ENCODE data around the gene TSNAXIP1. TPM values are rescaled to one million over a fixed set of nuclear protein-coding genes. Genes with fewer than 3 reads are reported as not detected.

Gene TSNAXIP1
- total and polyA plus RNA-seq, 9 of the 15 experiments (the other 6 are each of a cell fraction or from before 2014, with no cell fraction given), result 0.03 to 0.24 (median 0.11) TPM; not detected in 4

- TF ChIP-seq, protein P1, sequence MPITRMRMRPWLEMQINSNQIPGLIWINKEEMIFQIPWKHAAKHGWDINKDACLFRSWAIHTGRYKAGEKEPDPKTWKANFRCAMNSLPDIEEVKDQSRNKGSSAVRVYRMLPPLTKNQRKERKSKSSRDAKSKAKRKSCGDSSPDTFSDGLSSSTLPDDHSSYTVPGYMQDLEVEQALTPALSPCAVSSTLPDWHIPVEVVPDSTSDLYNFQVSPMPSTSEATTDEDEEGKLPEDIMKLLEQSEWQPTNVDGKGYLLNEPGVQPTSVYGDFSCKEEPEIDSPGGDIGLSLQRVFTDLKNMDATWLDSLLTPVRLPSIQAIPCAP (CRISPR knock-in tag; IDR thresholded peaks at IDR 0.05; ENCODE audit: borderline replicate concordance), result peak; percentile 54; the same call in 1 of the 2 replicates
- TF ChIP-seq TCF7L2 (IDR thresholded peaks at IDR 0.05; ENCODE audit: low read depth, low read length) (no peak), TAF1 (IDR thresholded peaks at IDR 0.05; ENCODE audit: control insufficient read depth, extremely low read depth, insufficient read depth, low read length, severe bottlenecking) (peak; percentile 90), ZKSCAN8 (CRISPR knock-in tag; IDR thresholded peaks at IDR 0.05) (no peak), ATF7 (IDR thresholded peaks at IDR 0.05) (peak; percentile 64; the same call in 1 of the 2 replicates), CC2D1A (IDR thresholded peaks at IDR 0.05) (no peak), ZNF12 (CRISPR knock-in tag; IDR thresholded peaks at IDR 0.05) (peak; percentile 77; the same call in 1 of the 2 replicates), ZNF124 (CRISPR knock-in tag; IDR thresholded peaks at IDR 0.05) (no peak), HMBOX1 (IDR thresholded peaks at IDR 0.05) (peak; percentile 70; the same call in 1 of the 2 replicates), ZNF24 (IDR thresholded peaks at IDR 0.05) (no peak), HDAC1 (IDR thresholded peaks at IDR 0.05) (peak in 1 of 2 experiments; percentile 92; a peak in 2 of 4 replicates), SIN3A (IDR thresholded peaks at IDR 0.05; ENCODE audit: borderline replicate concordance in 2 of 2, control insufficient read depth in 1 of 2, low read depth in 2 of 2, low read length in 2 of 2) (peak; percentile 87 to 94; a peak in 3 of 4 replicates)
- TF ChIP-seq, protein P2, sequence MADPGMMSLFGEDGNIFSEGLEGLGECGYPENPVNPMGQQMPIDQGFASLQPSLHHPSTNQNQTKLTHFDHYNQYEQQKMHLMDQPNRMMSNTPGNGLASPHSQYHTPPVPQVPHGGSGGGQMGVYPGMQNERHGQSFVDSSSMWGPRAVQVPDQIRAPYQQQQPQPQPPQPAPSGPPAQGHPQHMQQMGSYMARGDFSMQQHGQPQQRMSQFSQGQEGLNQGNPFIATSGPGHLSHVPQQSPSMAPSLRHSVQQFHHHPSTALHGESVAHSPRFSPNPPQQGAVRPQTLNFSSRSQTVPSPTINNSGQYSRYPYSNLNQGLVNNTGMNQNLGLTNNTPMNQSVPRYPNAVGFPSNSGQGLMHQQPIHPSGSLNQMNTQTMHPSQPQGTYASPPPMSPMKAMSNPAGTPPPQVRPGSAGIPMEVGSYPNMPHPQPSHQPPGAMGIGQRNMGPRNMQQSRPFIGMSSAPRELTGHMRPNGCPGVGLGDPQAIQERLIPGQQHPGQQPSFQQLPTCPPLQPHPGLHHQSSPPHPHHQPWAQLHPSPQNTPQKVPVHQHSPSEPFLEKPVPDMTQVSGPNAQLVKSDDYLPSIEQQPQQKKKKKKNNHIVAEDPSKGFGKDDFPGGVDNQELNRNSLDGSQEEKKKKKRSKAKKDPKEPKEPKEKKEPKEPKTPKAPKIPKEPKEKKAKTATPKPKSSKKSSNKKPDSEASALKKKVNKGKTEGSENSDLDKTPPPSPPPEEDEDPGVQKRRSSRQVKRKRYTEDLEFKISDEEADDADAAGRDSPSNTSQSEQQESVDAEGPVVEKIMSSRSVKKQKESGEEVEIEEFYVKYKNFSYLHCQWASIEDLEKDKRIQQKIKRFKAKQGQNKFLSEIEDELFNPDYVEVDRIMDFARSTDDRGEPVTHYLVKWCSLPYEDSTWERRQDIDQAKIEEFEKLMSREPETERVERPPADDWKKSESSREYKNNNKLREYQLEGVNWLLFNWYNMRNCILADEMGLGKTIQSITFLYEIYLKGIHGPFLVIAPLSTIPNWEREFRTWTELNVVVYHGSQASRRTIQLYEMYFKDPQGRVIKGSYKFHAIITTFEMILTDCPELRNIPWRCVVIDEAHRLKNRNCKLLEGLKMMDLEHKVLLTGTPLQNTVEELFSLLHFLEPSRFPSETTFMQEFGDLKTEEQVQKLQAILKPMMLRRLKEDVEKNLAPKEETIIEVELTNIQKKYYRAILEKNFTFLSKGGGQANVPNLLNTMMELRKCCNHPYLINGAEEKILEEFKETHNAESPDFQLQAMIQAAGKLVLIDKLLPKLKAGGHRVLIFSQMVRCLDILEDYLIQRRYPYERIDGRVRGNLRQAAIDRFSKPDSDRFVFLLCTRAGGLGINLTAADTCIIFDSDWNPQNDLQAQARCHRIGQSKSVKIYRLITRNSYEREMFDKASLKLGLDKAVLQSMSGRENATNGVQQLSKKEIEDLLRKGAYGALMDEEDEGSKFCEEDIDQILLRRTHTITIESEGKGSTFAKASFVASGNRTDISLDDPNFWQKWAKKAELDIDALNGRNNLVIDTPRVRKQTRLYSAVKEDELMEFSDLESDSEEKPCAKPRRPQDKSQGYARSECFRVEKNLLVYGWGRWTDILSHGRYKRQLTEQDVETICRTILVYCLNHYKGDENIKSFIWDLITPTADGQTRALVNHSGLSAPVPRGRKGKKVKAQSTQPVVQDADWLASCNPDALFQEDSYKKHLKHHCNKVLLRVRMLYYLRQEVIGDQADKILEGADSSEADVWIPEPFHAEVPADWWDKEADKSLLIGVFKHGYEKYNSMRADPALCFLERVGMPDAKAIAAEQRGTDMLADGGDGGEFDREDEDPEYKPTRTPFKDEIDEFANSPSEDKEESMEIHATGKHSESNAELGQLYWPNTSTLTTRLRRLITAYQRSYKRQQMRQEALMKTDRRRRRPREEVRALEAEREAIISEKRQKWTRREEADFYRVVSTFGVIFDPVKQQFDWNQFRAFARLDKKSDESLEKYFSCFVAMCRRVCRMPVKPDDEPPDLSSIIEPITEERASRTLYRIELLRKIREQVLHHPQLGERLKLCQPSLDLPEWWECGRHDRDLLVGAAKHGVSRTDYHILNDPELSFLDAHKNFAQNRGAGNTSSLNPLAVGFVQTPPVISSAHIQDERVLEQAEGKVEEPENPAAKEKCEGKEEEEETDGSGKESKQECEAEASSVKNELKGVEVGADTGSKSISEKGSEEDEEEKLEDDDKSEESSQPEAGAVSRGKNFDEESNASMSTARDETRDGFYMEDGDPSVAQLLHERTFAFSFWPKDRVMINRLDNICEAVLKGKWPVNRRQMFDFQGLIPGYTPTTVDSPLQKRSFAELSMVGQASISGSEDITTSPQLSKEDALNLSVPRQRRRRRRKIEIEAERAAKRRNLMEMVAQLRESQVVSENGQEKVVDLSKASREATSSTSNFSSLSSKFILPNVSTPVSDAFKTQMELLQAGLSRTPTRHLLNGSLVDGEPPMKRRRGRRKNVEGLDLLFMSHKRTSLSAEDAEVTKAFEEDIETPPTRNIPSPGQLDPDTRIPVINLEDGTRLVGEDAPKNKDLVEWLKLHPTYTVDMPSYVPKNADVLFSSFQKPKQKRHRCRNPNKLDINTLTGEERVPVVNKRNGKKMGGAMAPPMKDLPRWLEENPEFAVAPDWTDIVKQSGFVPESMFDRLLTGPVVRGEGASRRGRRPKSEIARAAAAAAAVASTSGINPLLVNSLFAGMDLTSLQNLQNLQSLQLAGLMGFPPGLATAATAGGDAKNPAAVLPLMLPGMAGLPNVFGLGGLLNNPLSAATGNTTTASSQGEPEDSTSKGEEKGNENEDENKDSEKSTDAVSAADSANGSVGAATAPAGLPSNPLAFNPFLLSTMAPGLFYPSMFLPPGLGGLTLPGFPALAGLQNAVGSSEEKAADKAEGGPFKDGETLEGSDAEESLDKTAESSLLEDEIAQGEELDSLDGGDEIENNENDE (IDR thresholded peaks at IDR 0.05; ENCODE audit: low read depth, low read length), result no peak
Observed at GRCh38 chr16:67833415-67834241, 26.9 kb downstream of the TSNAXIP1 start (continued).

All from K562 (cell line).